ENCODE results near the gene KRT7.

Gene KRT7

DNA sequence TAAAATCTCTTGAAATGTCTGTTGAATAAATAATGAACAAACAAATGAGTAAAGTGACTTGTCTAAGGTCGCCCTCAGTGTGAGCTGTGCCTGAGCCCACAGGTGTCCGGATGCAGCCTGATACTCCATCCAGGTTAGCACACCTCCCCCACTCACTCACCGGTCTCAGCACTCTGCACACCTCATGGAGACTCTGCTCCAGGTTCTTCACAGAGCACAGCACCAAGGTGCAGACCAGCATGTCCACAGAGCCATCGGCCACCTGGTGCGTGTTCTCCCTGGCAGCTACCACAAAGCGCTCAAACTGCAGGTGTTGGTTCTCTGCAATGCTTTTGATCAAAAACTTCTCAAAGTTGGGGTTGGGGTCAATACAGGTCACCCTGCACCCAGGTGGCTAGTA is 4.1 kb upstream of the KRT7 start:
- Histone ChIP-seq H3K9me3 (no peaks in the 10 kb centered on the region), H3K27me3 (no peaks in the 10 kb centered on the region), H3K4me3 (ENCODE audit: low read depth, low read length) (no peak overlapping the region), H3K4me1 (no peaks in the 10 kb centered on the region), H3K36me3 (no peaks in the 10 kb centered on the region)
- TF ChIP-seq, protein P1, sequence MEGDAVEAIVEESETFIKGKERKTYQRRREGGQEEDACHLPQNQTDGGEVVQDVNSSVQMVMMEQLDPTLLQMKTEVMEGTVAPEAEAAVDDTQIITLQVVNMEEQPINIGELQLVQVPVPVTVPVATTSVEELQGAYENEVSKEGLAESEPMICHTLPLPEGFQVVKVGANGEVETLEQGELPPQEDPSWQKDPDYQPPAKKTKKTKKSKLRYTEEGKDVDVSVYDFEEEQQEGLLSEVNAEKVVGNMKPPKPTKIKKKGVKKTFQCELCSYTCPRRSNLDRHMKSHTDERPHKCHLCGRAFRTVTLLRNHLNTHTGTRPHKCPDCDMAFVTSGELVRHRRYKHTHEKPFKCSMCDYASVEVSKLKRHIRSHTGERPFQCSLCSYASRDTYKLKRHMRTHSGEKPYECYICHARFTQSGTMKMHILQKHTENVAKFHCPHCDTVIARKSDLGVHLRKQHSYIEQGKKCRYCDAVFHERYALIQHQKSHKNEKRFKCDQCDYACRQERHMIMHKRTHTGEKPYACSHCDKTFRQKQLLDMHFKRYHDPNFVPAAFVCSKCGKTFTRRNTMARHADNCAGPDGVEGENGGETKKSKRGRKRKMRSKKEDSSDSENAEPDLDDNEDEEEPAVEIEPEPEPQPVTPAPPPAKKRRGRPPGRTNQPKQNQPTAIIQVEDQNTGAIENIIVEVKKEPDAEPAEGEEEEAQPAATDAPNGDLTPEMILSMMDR (IDR thresholded peaks at IDR 0.05; ENCODE audit: low read depth, low read length), result no peak
- DNase-seq, result no peak

DNA sequence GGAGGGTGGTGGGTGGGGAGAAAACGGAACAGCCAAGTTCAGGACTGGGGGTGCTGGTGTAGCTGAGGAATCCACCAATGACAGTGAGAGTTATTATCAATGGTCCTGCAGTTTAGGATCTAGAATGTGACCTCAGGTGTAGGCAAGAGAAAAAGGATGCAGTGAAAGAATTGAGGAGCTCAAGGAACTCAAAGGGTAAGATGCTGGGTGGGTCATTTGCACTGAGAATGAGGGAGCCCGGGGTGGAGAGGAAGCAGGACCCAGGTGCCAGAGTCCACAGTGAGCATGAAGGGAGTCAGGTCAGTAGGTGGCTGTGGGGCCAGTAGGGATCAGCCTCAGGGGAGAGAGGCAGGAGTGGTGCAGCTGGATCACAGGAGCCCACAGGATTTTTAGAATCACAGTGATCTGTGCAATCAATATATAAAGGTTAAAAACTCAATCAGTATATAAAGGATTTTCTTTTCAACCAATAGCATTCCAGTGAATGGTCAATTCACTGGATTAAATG is 3.2 kb upstream of the KRT7 start:
- Histone ChIP-seq H3K4me3 (ENCODE audit: low read depth, low read length) (no peak overlapping the region), H3K4me1 (no peaks in the 10 kb centered on the region), H3K36me3 (no peaks in the 10 kb centered on the region), H3K27me3 (no peaks in the 10 kb centered on the region), H3K9me3 (no peaks in the 10 kb centered on the region)
- TF ChIP-seq, protein P1 (IDR thresholded peaks at IDR 0.05; ENCODE audit: low read depth, low read length), result no peak
- no peak for DNase-seq

DNA sequence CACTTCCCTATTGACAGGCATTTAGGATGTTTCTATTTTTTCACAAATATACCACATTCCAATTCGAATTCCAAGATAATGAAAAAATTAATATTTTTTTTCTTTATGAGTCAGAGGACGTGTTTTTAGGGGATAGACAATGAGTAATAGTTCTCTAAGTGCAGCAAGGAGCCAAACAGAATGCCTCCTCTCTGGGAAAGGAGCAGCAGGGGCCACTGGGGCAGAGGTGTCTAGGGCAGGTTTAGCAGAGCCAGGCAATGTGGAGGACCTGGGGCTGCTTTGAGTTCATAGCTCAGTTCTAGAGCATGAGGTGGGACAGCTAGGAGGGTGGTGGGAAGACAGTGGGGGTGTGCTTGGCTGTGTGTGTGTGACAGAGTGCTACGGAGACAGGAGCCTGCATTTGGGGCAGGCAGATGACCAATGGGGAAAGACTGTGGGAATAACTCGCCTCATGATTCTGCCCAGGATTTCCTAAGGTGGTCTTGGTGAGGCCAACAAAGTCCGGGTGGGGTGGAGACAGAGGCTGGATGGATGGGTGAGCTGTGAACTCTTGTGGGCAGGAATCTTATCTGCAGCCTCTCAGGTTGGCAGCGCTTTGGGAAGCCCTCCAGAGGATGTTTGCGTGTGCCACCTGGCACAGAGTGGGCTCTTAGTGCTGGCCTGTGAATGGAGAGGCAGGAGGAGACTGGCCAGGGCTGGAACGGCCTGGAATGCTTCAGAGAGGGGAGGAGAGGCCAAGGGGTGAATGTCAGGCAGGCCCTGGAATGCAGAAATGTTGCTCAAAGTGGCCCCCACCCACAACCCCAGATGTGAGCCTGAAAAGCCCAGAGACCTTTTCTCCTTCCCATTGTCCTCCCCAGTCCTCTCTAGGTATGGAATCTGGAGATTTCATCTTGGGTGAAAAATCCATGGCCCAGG is 2.4 kb upstream of the KRT7 start:
- TF ChIP-seq, protein P1 (IDR thresholded peaks at IDR 0.05; ENCODE audit: low read depth, low read length), result no peak
- no peak for DNase-seq

DNA sequence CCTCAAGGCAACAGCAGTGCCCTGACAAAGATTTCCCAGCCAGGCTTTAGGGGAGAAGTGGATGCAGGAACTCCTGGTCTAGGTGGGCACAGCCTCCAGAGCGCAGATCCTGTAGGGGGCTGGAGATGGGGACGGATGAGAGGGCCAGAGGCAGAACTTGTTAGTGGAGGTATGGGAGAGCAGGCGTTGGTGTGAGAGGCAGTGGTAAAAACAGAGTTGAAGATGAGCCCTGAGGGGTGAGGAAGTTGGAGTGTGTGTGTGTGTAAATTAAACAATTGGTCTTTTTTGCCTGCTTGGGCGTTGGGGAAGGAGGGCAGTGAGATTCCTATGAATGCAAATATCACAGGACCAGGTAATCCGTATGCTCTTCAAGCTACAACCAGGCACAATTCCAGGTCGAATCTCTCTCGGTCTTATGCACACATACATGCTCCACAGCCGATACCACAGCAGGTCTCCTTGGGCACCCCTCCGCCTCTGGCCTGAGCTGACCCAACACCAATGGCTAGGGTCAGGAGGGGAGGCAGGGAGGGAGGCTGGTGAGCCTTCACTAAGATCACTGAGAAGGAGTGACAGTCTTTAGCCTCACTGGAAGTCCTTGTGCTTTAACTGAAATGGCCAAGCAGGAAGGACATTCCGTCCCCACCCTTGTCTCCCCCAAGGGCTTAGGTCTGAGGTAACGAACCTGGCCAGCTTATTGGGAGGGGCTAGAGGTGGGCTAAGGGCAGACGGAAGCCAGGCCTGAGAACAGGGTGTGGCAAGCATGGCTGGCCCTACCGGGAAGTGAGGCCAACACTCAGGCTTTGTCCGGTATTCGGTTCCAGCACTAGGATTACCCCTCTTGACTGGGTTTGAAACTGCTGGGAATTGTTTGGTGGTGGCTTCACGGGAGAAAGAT is 1.5 kb upstream of the KRT7 start:
- DNase-seq, result no peak
- Histone ChIP-seq H3K9me3 (no peaks in the 10 kb centered on the region), H3K36me3 (no peaks in the 10 kb centered on the region), H3K4me1 (no peaks in the 10 kb centered on the region; the same call in 1 of the 2 replicates), H3K27me3 (no peaks in the 10 kb centered on the region), H3K4me3 (ENCODE audit: low read depth, low read length) (no peak overlapping the region)
- TF ChIP-seq, protein P1 (IDR thresholded peaks at IDR 0.05; ENCODE audit: low read depth, low read length), result no peak

More for the DNA sequence above, 2.4 kb upstream of the KRT7 start:
- H3K36me3 ChIP-seq, result no peaks in the 10 kb centered on the region
- H3K4me3 ChIP-seq (ENCODE audit: low read depth, low read length), result no peak overlapping the region
- H3K4me1 ChIP-seq, result no peaks in the 10 kb centered on the region; the same call in 1 of the 2 replicates
- H3K9me3 ChIP-seq, result no peaks in the 10 kb centered on the region
- no peaks in the 10 kb centered on the region for H3K27me3 ChIP-seq

DNA sequence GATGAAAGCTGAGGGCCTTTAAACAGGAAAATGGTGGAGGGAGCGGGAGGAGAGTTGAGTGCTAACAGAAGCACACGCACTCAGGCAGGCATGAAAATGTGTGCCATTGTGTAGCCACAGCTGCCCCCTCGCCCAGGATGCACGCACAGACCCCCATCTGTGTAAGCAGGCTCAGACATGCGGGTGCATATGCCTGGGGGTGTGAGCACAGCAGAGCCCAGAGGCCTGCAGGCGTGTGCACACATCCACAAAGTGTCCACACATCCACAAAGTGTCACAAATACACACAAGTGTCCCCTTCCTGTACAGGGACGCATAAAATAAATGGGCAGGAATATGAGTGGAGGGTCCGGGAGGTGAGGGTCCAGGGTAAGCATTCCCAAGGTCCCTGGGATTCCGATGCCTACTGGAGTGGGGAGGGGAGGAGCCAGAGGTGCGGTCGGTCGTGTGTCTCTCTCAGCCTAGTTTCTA is 805 bp upstream of the KRT7 start:
- no peaks in the 10 kb centered on the region for H3K36me3 ChIP-seq
- TF ChIP-seq, protein P1 (IDR thresholded peaks at IDR 0.05; ENCODE audit: low read depth, low read length), result no peak
- DNase-seq, result no peak
- H3K4me1 ChIP-seq, result no peaks in the 10 kb centered on the region; the same call in 1 of the 2 replicates
- H3K27me3 ChIP-seq, result no peaks in the 10 kb centered on the region
- no peak overlapping the region for H3K4me3 ChIP-seq (ENCODE audit: low read depth, low read length)
- no peaks in the 10 kb centered on the region for H3K9me3 ChIP-seq
